SK-N-SH treated with all-trans-retinoic acid at 6 μM for 48 hours (cell line): Measurements from ENCODE around the gene IGSF8.

Experiments used
- BACH2 ChIP-seq: fragments of 250-450 bp; sonication (Bioruptor Pico); IDR thresholded peaks from 2 replicates; pipeline ENCODE4 v1.9.0; 2021; ENCODE audit warnings: mild to moderate bottlenecking, borderline replicate concordance
- CREB5 ChIP-seq: fragments of 250-450 bp; sonication (Bioruptor Pico); IDR thresholded peaks from 2 replicates; pipeline ENCODE4 v1.5.1; 2020; ENCODE audit warnings: low read depth, mild to moderate bottlenecking, moderate library complexity
- GLIS3 ChIP-seq: fragments of 250-450 bp; sonication (Bioruptor Pico); IDR thresholded peaks from 2 replicates; pipeline ENCODE4 v1.5.0; 2020; ENCODE audit warnings: mild to moderate bottlenecking, moderate library complexity
- PATZ1 ChIP-seq: fragments of 250-450 bp; sonication (Bioruptor Pico); IDR thresholded peaks from 2 replicates; pipeline ENCODE4 v1.8.0; 2020; ENCODE audit warnings: mild to moderate bottlenecking, moderate library complexity, borderline replicate concordance
- POU6F1 ChIP-seq: fragments of 250-450 bp; sonication (Bioruptor Pico); IDR thresholded peaks from 2 replicates; pipeline ENCODE4 v1.8.0; 2021; ENCODE audit warnings: low read depth, mild to moderate bottlenecking, moderate library complexity, borderline replicate concordance
- TSHZ2 ChIP-seq: fragments of 250-450 bp; sonication (Bioruptor Pico); IDR thresholded peaks from 2 replicates; pipeline ENCODE4 v1.5.0; 2020; ENCODE audit warnings: mild to moderate bottlenecking, moderate library complexity
- ZNF565 ChIP-seq: fragments of 450-650 bp; formaldehyde crosslinking; conservative IDR thresholded peaks from 2 replicates; pipeline ENCODE4 v1.5.0; 2020; ENCODE audit warnings: low read depth, mild to moderate bottlenecking, moderate library complexity
- TF ChIP-seq, protein P1 (sequence below): fragments of 250-450 bp; sonication (Bioruptor Pico); IDR thresholded peaks from 2 replicates; pipeline ENCODE4 v1.5.1; 2021; ENCODE audit warnings: mild to moderate bottlenecking, moderate library complexity

DNA sequence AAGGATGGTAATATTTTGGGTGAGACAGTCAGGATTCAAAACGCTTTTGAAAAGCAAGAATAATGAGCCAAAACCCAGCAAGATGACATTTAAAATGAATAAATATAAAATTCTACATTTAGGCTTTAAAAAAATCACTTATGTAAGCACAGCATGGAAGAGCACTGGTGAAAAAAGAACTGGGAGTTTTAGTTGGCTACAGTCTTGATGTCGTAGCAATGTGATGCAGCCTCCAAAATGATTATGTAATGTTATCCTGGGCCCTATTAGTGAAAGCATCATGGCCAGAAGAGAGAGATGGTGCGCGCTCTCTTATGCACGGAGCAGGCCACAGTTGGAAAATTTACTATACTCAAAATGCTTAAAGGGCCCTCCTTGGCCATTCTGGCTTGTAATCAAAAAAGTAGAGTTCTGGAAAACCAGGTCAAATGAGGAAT is 11.9 kb downstream of the IGSF8 start:
- TF ChIP-seq, protein P1, sequence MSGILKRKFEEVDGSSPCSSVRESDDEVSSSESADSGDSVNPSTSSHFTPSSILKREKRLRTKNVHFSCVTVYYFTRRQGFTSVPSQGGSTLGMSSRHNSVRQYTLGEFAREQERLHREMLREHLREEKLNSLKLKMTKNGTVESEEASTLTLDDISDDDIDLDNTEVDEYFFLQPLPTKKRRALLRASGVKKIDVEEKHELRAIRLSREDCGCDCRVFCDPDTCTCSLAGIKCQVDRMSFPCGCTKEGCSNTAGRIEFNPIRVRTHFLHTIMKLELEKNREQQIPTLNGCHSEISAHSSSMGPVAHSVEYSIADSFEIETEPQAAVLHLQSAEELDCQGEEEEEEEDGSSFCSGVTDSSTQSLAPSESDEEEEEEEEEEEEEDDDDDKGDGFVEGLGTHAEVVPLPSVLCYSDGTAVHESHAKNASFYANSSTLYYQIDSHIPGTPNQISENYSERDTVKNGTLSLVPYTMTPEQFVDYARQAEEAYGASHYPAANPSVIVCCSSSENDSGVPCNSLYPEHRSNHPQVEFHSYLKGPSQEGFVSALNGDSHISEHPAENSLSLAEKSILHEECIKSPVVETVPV (CRISPR knock-in tag) = no peak
- no peak for TF ChIP-seq CREB5
- no peak for TF ChIP-seq POU6F1 (CRISPR knock-in tag)
- TF ChIP-seq TSHZ2 = no peak
- no peak for TF ChIP-seq ZNF565 (CRISPR knock-in tag)
- TF ChIP-seq GLIS3 = no peak
- no peak for TF ChIP-seq BACH2 (CRISPR knock-in tag)
- no peak for TF ChIP-seq PATZ1 (CRISPR knock-in tag)
